Psoas muscle (tissue), 8 donors: ENCODE measurements around the gene NUP98. TPM values are rescaled to one million over a fixed set of nuclear protein-coding genes. Genes with fewer than 3 reads are reported as not detected.

Experiments
- ATAC-seq, 4 donors: fragments of 200-7000 bp; cut with Tn5 transposase; one replicate each; pipeline ENCODE4 v1.9.1; 2020; ENCODE audit warnings: moderate library complexity in 3 of 4, mild to moderate bottlenecking in 2 of 4
- DNase-seq, 2 donors: peaks; one replicate each; pipeline ENCODE4 v3.0.0-alpha.2; 2020
- H3K27ac ChIP-seq: fragments of 200-600 bp; one replicate; pipeline ENCODE4 v1.8.0; 2022
- H3K27me3 ChIP-seq, 3 donors: fragments of 200-600 bp in 1 of 3; one replicate each; pipeline versions ENCODE4 v1.6.1 to v1.8.0; 2013 to 2022; ENCODE audit warnings: low read length in 2 of 3, mild to moderate bottlenecking in 2 of 3, moderate library complexity in 1 of 3; ENCODE audit not compliant: insufficient read depth in 3 of 3
- H3K36me3 ChIP-seq, 2 donors: fragments of 200-600 bp in 1 of 2; one replicate each; pipeline versions ENCODE4 v1.6.1 to v1.8.0; 2013 to 2022; ENCODE audit warnings: low read depth in 1 of 2, mild to moderate bottlenecking in 1 of 2, moderate library complexity in 1 of 2; ENCODE audit not compliant: insufficient read depth in 1 of 2
- H3K4me1 ChIP-seq: fragments of 200-600 bp; one replicate; pipeline ENCODE4 v1.8.0; 2022
- H3K4me3 ChIP-seq: fragments of 200-600 bp; one replicate; pipeline ENCODE4 v1.8.0; 2022; ENCODE audit warnings: mild to moderate bottlenecking
- H3K9me3 ChIP-seq: fragments of 200-600 bp; one replicate; pipeline ENCODE4 v1.8.0; 2022
- WGBS, 3 donors: extraction: QIAGEN DNeasy Blood & Tissue Kit; methylation state at CpG; one replicate each; pipeline versions ENCODE4 v1.1.6 to v1.1.7; 2013; 5-methylcytosine and 5-hydroxymethylcytosine counted together
- intact Hi-C, 2 donors: fragments of 100-400 bp; cut with DNase I; formaldehyde crosslinking; loops; one replicate each; pipeline versions ENCODE4 v1.11.0 to v1.14.2; 2022
- polyA plus RNA-seq, 3 donors: library from polyadenylated mRNA; stranded (reverse); fragments of 200-250 nt; gene quantifications; one replicate each; pipeline ENCODE4 v1.2.3, GENCODE V29; 2013
- total RNA-seq, 4 donors: library from RNA; stranded (reverse); fragmentation: NEBNext Ultra II Directional in 2 of 4; extraction: Animal tissue kit (Norgen Biotek cat#: 25700) in 2 of 4; gene quantifications; one replicate each; pipeline versions ENCODE4 v1.2.1 to v1.2.4, GENCODE V29; 2021 to 2023
- TF ChIP-seq, protein P1 (sequence below): fragments of 200-600 bp; IDR thresholded peaks from one replicate; pipeline ENCODE4 v1.8.0; 2022; ENCODE audit warnings: antibody characterized with exemption
- donor health status: healthy with polysubstance abuse.
- donor health status: DM: no; HTN: no; CAD: no; lungs with moderate emphysema.
- donor health status: Bipolar disorder and iron deficiency.
- donor health status: healthy.
- donor health status: DM: yes; HTN: yes; CAD: no.
- donor health status: DM: no; HTN: no; CAD: no.
- donor health status: DM: no; HTN: no; CAD: no.
- donor health status: DM: yes; HTN: yes; CAD: no.

NUP98 gene
- total and polyA plus RNA-seq, 7 donors: 25.9 to 85.1 (median 59.3) TPM

- intact Hi-C loops: loop anchor here in 1 of 2 donors (2.0 kb wide), 1 partner anchor 43 kb away; no protein-coding TSS in a partner anchor
- peak overlapping the region; percentile 92 for H3K4me3 ChIP-seq
- peaks cover 19% of the 10 kb centered on the region for H3K4me1 ChIP-seq
- WGBS, 3 donors: 24 to 32% (median 28%) methylated on average over 34 to 44 of the region's 44 CpGs
- no peaks in the 10 kb centered on the region for H3K36me3 ChIP-seq
- DNase-seq: peak; percentile 86 to 91
- ATAC-seq: peak; percentile 79 to 89 (median 82)
- no peaks in the 10 kb centered on the region for H3K9me3 ChIP-seq
- H3K27me3 ChIP-seq: no peaks in the 10 kb centered on the region
- peak overlapping the region; percentile 96 for H3K27ac ChIP-seq
- TF ChIP-seq, protein P1, sequence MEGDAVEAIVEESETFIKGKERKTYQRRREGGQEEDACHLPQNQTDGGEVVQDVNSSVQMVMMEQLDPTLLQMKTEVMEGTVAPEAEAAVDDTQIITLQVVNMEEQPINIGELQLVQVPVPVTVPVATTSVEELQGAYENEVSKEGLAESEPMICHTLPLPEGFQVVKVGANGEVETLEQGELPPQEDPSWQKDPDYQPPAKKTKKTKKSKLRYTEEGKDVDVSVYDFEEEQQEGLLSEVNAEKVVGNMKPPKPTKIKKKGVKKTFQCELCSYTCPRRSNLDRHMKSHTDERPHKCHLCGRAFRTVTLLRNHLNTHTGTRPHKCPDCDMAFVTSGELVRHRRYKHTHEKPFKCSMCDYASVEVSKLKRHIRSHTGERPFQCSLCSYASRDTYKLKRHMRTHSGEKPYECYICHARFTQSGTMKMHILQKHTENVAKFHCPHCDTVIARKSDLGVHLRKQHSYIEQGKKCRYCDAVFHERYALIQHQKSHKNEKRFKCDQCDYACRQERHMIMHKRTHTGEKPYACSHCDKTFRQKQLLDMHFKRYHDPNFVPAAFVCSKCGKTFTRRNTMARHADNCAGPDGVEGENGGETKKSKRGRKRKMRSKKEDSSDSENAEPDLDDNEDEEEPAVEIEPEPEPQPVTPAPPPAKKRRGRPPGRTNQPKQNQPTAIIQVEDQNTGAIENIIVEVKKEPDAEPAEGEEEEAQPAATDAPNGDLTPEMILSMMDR: peak; percentile 88
Observed at GRCh38 chr11:3841426-3842350, 44.3 kb upstream of the NUP98 start.

- DNase-seq: peak; percentile 87 to 92
- Histone ChIP-seq H3K4me3 (peak within 1 kb of the TSS; percentile 92), H3K27ac (peak within 1 kb of the TSS; percentile 96), H3K9me3 (no peaks in the 10 kb centered on the region), H3K4me1 (peaks cover 25% of the 10 kb centered on the region), H3K27me3 (no peaks in the 10 kb centered on the region), H3K36me3 (no peaks in the 10 kb centered on the region)
- TF ChIP-seq, protein P1: no peak
- 0 to 2% (median 1%) methylated on average over 8 to 42 of the region's 42 CpGs for WGBS, 3 donors
- ATAC-seq: peak; percentile 79 to 84 (median 83)
- intact Hi-C loops: loop anchor here in 1 of 2 donors (2.0 kb wide), 1 partner anchor 42 kb away; no protein-coding TSS in a partner anchor
Observed at GRCh38 chr11:3840870-3841425, 43.6 kb upstream of the NUP98 start, which contains the start of gene RHOG. RHOG (minus strand) TSS chr11:3840959; CDS start chr11:3828138, 12,821 bp downstream.

- Histone ChIP-seq H3K4me1 (peaks cover 25% of the 10 kb centered on the region), H3K9me3 (no peaks in the 10 kb centered on the region), H3K27ac (peak overlapping the region; percentile 96), H3K4me3 (peak overlapping the region; percentile 92), H3K27me3 (no peaks in the 10 kb centered on the region), H3K36me3 (no peaks in the 10 kb centered on the region)
- TF ChIP-seq, protein P1: no peak
- no peak for DNase-seq
- WGBS, 3 donors: 2 to 4% (median 3%) methylated on average over 38 to 46 of the region's 46 CpGs
- peak; percentile 43 to 62 (median 58) for ATAC-seq
- intact Hi-C loops: loop anchor here in 1 of 2 donors (2.0 kb wide), 1 partner anchor 41 kb away; no protein-coding TSS in a partner anchor
Observed at GRCh38 chr11:3840004-3840869, 42.9 kb upstream of the NUP98 start.

- WGBS, 3 donors: 74 to 88% (median 83%) methylated on average over 2 of the region's 2 CpGs
- DNase-seq: no peak
- Histone ChIP-seq H3K9me3 (no peaks in the 10 kb centered on the region), H3K27ac (peak overlapping the region; percentile 41), H3K4me1 (peaks cover 29% of the 10 kb centered on the region), H3K36me3 (peaks cover 0 to 6% of the 10 kb centered on the region in 2 donors), H3K4me3 (peak overlapping the region; percentile 92), H3K27me3 (no peaks in the 10 kb centered on the region)
- TF ChIP-seq, protein P1: no peak
- ATAC-seq: no peak
- intact Hi-C loops: loop anchor here in 1 of 2 donors (2.0 kb wide), 1 partner anchor 28 kb away; no protein-coding TSS in a partner anchor
Observed at GRCh38 chr11:3838504-3838903, 41.1 kb upstream of the NUP98 start.
